Adrenal gland (tissue), 5 donors: ENCODE measurements around the gene TMEM72.

ENCODE experiments used
- CTCF ChIP-seq, 6 experiments: fragments of 450-650 bp in 4 of 6; fragments of 200-600 bp in 2 of 6; sonication (generic) in 1 of 6; IDR thresholded peaks; 1 replicate in 5 of 6; 2 replicates in 1 of 6; pipeline versions ENCODE4 v1.5.1 to v1.8.0; 2016 to 2021; ENCODE audit warnings: antibody characterized with exemption in 6 of 6, mild to moderate bottlenecking in 2 of 6, moderate library complexity in 1 of 6
- POLR2A ChIP-seq, 2 donors: fragments of 450-650 bp; IDR thresholded peaks; one replicate each; pipeline ENCODE4 v1.6.1; 2017; ENCODE audit warnings: antibody characterized with exemption in 2 of 2, mild to moderate bottlenecking in 2 of 2, moderate library complexity in 1 of 2
- donor health status: DM: no; HTN: no; CAD: no.

GRCh38 chr10:44978213-44978569, 67.1 kb downstream of the TMEM72 start:
- TF ChIP-seq CTCF (IDR thresholded peaks at IDR 0.05) (no peak), POLR2A (IDR thresholded peaks at IDR 0.05) (no peak)
